Heart left ventricle (tissue), 13 donors: ENCODE results near the gene PUS3.

Experiments used
- POLR2A ChIP-seq, 2 donors: fragments of 450-650 bp; IDR thresholded peaks; one replicate each; pipeline ENCODE4 v1.6.1; 2017; ENCODE audit warnings: antibody characterized with exemption in 2 of 2, mild to moderate bottlenecking in 2 of 2, moderate library complexity in 2 of 2
- TF ChIP-seq, protein P1 (sequence below), 12 donors: fragments of 200-600 bp; sonication (generic) in 4 of 12; IDR thresholded peaks; one replicate each; pipeline versions ENCODE4 v1.5.0 to v1.8.0; 2018 to 2022; ENCODE audit warnings: antibody characterized with exemption in 12 of 12, mild to moderate bottlenecking in 5 of 12
- donor health status: ischemic (EF 13 %, LVEDD 7.1; RV severe dilation, severe dysfunction).
- donor health status: DM: no; HTN: yes; CAD: no.
- donor health status: DM: no; HTN: no; CAD: no.
- donor health status: ischemic (EF 25% LVEDD 6.9; RV normal size, moderate dysfunction).
- donor health status: ischemic (EF 25% LVEDD 5.7; RV mildly dilated, moderate dysfunction).
- donor health status: ischemic (EF 35%, LVEDD 5.7; RV mildly dilated, moderate dysfunction).
- donor health status: nonischemic (EF 11% LVEDD 7.7; RV severe dilation, severe dysfunction).
- donor health status: DM: yes; HTN: yes; CAD: no.
- donor health status: PGD.
- donor health status: ischemic (EF 29% LVEDD 5.4; RV normal size, mild dysfunction).
- donor health status: nonischemic (EF 23%, LVEDD 6.1; RV moderate dilation, normal function).

DNA sequence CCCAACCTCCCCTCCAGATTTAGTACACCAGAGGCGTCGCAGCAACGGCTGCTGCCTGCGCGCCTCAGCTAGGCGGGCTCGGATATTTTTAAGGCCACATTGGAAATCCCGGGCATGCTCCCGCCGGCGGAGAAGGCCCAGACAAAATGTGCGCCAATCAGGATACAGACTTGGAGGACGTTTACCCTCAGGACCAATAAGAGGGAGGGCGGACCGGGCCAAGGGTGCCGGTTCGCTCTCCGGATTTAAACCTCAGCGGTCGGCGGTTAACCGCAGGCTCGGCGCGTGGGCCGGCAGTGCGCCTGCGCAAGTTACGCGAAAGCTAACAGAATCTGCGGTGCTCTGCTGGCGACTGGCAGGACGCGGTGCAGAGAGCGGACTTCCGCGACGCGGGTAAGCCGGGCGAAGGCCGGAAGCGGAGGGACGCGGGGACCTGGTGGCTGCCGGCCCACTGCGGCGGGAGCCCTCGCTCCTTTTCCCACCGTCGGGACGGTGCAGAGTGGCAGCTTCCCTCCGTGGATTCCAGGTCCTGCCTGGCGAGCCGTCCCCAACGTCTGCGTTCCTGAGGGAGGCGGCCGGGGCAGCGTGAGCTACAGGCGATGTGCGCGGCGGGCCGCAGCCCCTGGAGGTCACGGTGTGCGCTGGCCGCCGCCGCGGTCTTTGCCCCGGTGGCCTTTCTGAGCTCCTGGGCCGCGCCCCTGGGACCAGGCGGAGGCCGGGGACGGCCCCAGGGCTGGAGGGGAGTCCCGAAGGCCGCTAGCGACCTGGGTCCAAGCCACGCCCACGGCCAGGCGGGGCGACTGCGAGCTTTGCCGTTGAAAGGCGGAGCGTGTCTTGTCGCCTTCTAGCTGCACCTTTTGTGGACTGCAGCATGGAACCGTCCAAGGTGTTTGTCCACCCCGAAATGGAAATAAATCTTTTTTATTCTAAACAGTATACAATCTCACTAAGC is 15.4 kb downstream of the PUS3 start, which contains the start of gene HYLS1:
- TF ChIP-seq, protein P1, sequence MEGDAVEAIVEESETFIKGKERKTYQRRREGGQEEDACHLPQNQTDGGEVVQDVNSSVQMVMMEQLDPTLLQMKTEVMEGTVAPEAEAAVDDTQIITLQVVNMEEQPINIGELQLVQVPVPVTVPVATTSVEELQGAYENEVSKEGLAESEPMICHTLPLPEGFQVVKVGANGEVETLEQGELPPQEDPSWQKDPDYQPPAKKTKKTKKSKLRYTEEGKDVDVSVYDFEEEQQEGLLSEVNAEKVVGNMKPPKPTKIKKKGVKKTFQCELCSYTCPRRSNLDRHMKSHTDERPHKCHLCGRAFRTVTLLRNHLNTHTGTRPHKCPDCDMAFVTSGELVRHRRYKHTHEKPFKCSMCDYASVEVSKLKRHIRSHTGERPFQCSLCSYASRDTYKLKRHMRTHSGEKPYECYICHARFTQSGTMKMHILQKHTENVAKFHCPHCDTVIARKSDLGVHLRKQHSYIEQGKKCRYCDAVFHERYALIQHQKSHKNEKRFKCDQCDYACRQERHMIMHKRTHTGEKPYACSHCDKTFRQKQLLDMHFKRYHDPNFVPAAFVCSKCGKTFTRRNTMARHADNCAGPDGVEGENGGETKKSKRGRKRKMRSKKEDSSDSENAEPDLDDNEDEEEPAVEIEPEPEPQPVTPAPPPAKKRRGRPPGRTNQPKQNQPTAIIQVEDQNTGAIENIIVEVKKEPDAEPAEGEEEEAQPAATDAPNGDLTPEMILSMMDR (IDR thresholded peaks at IDR 0.05): peak in 9 of 12 donors; percentile 15 to 63 (median 34)
- peak in 1 of 2 donors; percentile 78 for TF ChIP-seq POLR2A (IDR thresholded peaks at IDR 0.05)
